ENCODE data around the gene UBE2L5.

The UBE2L5 gene

GRCh38 chr13:30429721-30430694 is 7.7 kb downstream of the UBE2L5 start:
- Histone ChIP-seq H3K9ac (ENCODE audit: low read length) (no peak overlapping the region), H3K4me2 (ENCODE audit: low read length) (peak overlapping the region; percentile 42), H3K9me3 (ENCODE audit: insufficient read depth, low read length) (no peaks in the 10 kb centered on the region), H2AFZ (ENCODE audit: low read depth, low read length) (no peak overlapping the region), H3K27ac (ENCODE audit: low read length) (no peak overlapping the region), H4K20me1 (ENCODE audit: insufficient read depth, low read length) (no peaks in the 10 kb centered on the region), H3K79me2 (ENCODE audit: low read length) (no peaks in the 10 kb centered on the region), H3K4me3 (ENCODE audit: low read length) (peak overlapping the region; percentile 10; the same call in 1 of the 2 replicates), H3K36me3 (replicated peaks; ENCODE audit: low read depth, low read length) (no peaks in the 10 kb centered on the region), H3K27me3 (ENCODE audit: low read depth, low read length) (peaks cover 11% of the 10 kb centered on the region), H3K4me1 (ENCODE audit: low read length) (peaks cover 26% of the 10 kb centered on the region)
- TF ChIP-seq, protein P1, sequence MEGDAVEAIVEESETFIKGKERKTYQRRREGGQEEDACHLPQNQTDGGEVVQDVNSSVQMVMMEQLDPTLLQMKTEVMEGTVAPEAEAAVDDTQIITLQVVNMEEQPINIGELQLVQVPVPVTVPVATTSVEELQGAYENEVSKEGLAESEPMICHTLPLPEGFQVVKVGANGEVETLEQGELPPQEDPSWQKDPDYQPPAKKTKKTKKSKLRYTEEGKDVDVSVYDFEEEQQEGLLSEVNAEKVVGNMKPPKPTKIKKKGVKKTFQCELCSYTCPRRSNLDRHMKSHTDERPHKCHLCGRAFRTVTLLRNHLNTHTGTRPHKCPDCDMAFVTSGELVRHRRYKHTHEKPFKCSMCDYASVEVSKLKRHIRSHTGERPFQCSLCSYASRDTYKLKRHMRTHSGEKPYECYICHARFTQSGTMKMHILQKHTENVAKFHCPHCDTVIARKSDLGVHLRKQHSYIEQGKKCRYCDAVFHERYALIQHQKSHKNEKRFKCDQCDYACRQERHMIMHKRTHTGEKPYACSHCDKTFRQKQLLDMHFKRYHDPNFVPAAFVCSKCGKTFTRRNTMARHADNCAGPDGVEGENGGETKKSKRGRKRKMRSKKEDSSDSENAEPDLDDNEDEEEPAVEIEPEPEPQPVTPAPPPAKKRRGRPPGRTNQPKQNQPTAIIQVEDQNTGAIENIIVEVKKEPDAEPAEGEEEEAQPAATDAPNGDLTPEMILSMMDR (IDR thresholded peaks at IDR 0.05; ENCODE audit: low read depth, low read length) = no peak
- TF ChIP-seq EZH2phosphoT487 (IDR thresholded peaks at IDR 0.05; ENCODE audit: low read depth) = no peak

GRCh38 chr13:30431269-30431940 is 9.1 kb downstream of the UBE2L5 start:
- no peak overlapping the region for H2AFZ ChIP-seq (ENCODE audit: low read depth, low read length)
- no peak overlapping the region for H3K4me2 ChIP-seq (ENCODE audit: low read length)
- no peak overlapping the region for H3K4me3 ChIP-seq (ENCODE audit: low read length)
- no peak overlapping the region for H3K27ac ChIP-seq (ENCODE audit: low read length)
- H4K20me1 ChIP-seq (ENCODE audit: insufficient read depth, low read length) = no peaks in the 10 kb centered on the region
- no peaks in the 10 kb centered on the region for H3K9me3 ChIP-seq (ENCODE audit: insufficient read depth, low read length)
- peaks cover 26% of the 10 kb centered on the region for H3K4me1 ChIP-seq (ENCODE audit: low read length)
- H3K27me3 ChIP-seq (ENCODE audit: low read depth, low read length) = peaks cover 23% of the 10 kb centered on the region
- TF ChIP-seq, protein P1 (IDR thresholded peaks at IDR 0.05; ENCODE audit: low read depth, low read length) = no peak
- no peak for TF ChIP-seq EZH2phosphoT487 (IDR thresholded peaks at IDR 0.05; ENCODE audit: low read depth)
- H3K9ac ChIP-seq (ENCODE audit: low read length) = no peak overlapping the region
- H3K36me3 ChIP-seq (replicated peaks; ENCODE audit: low read depth, low read length) = no peaks in the 10 kb centered on the region
- no peaks in the 10 kb centered on the region for H3K79me2 ChIP-seq (ENCODE audit: low read length)

- peaks cover 34% of the 10 kb centered on the region for H3K27me3 ChIP-seq (ENCODE audit: low read depth, low read length)
- H3K4me2 ChIP-seq (ENCODE audit: low read length) = no peak overlapping the region
- no peak overlapping the region for H3K9ac ChIP-seq (ENCODE audit: low read length)
- H3K9me3 ChIP-seq (ENCODE audit: insufficient read depth, low read length) = no peaks in the 10 kb centered on the region
- H4K20me1 ChIP-seq (ENCODE audit: insufficient read depth, low read length) = no peaks in the 10 kb centered on the region
- no peak overlapping the region for H2AFZ ChIP-seq (ENCODE audit: low read depth, low read length)
- no peak for TF ChIP-seq EZH2phosphoT487 (IDR thresholded peaks at IDR 0.05; ENCODE audit: low read depth)
- TF ChIP-seq, protein P1 (IDR thresholded peaks at IDR 0.05; ENCODE audit: low read depth, low read length) = no peak
- H3K4me3 ChIP-seq (ENCODE audit: low read length) = no peak overlapping the region
- no peak overlapping the region for H3K27ac ChIP-seq (ENCODE audit: low read length)
- H3K4me1 ChIP-seq (ENCODE audit: low read length) = peaks cover 7% of the 10 kb centered on the region
- no peaks in the 10 kb centered on the region for H3K36me3 ChIP-seq (replicated peaks; ENCODE audit: low read depth, low read length)
- no peaks in the 10 kb centered on the region for H3K79me2 ChIP-seq (ENCODE audit: low read length)
Measured at GRCh38 chr13:30435911-30436451, 13.7 kb downstream of the UBE2L5 start.

DNA sequence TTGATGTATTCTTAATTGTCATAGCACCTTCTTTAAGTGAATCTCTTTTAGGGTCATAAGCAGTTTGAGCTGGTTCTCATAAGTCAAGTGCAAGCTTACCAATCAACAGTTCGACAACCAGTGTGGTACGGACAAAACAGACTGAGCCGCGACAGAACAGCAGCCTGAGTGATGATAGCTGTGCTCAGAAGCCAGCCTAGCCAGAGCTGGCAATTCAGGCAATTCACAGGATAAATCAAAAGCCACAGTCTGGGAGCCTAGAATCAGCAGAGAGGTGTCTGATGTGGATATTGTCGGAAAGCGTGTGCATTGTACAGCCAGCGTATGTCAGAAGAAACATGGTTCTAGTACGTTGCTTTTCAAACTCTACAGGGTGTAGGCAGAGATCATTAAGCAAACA is 14.9 kb downstream of the UBE2L5 start:
- no peak for TF ChIP-seq EZH2phosphoT487 (IDR thresholded peaks at IDR 0.05; ENCODE audit: low read depth)
- TF ChIP-seq, protein P1 (IDR thresholded peaks at IDR 0.05; ENCODE audit: low read depth, low read length) = no peak
- Histone ChIP-seq H3K9me3 (ENCODE audit: insufficient read depth, low read length) (no peaks in the 10 kb centered on the region), H3K4me1 (ENCODE audit: low read length) (no peaks in the 10 kb centered on the region), H3K36me3 (replicated peaks; ENCODE audit: low read depth, low read length) (no peaks in the 10 kb centered on the region), H3K27ac (ENCODE audit: low read length) (no peak overlapping the region), H3K27me3 (ENCODE audit: low read depth, low read length) (peaks cover 32% of the 10 kb centered on the region), H2AFZ (ENCODE audit: low read depth, low read length) (no peak overlapping the region), H3K79me2 (ENCODE audit: low read length) (no peaks in the 10 kb centered on the region), H3K4me3 (ENCODE audit: low read length) (no peak overlapping the region), H3K4me2 (ENCODE audit: low read length) (no peak overlapping the region), H4K20me1 (ENCODE audit: insufficient read depth, low read length) (no peaks in the 10 kb centered on the region), H3K9ac (ENCODE audit: low read length) (no peak overlapping the region)

Data from OCI-LY3 (cell line).